ENCODE measurements around the gene ELOVL2.

DNA sequence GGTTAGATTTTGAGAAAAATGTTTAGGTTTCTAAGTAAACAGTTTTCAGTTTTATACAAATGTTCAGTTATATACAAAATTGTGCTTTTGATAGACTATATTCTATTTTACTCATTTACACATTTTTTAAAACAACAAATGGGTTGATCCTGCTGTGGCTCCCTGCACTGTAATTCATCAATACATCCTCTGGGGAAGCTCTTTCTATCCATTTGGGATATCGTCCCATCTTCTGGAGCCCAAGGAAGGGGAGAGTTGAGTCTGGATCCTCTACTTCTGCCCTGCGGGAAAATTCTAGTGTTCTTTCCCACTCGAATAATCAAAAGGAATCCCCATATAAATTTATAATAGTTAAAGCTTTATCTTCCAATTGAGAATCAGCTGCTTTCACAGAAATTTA lies 82.3 kb downstream of the ELOVL2 start:
- TF ChIP-seq, protein P1, sequence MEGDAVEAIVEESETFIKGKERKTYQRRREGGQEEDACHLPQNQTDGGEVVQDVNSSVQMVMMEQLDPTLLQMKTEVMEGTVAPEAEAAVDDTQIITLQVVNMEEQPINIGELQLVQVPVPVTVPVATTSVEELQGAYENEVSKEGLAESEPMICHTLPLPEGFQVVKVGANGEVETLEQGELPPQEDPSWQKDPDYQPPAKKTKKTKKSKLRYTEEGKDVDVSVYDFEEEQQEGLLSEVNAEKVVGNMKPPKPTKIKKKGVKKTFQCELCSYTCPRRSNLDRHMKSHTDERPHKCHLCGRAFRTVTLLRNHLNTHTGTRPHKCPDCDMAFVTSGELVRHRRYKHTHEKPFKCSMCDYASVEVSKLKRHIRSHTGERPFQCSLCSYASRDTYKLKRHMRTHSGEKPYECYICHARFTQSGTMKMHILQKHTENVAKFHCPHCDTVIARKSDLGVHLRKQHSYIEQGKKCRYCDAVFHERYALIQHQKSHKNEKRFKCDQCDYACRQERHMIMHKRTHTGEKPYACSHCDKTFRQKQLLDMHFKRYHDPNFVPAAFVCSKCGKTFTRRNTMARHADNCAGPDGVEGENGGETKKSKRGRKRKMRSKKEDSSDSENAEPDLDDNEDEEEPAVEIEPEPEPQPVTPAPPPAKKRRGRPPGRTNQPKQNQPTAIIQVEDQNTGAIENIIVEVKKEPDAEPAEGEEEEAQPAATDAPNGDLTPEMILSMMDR (optimal IDR thresholded peaks at IDR 0.05 in 1 of 3, IDR thresholded peaks at IDR 0.05 in 1 of 3, conservative IDR thresholded peaks at IDR 0.05 in 1 of 3; ENCODE audit: extremely low read depth in 1 of 3, insufficient read depth in 2 of 3, low read length in 3 of 3) = peak in 1 of 3 experiments; percentile 9
- no peak for TF ChIP-seq EZH2 (IDR thresholded peaks at IDR 0.05; ENCODE audit: low read length)
